CD4-positive, alpha-beta T cell (primary cell): Measurements from ENCODE around the gene SORCS2. TPM values are rescaled to one million over a fixed set of nuclear protein-coding genes. Genes with fewer than 3 reads are reported as not detected.

Experiments used
- ATAC-seq: fragments of 200-7000 bp; cut with Tn5 transposase; one replicate; pipeline ENCODE4 v1.10.0; 2022; ENCODE audit warnings: mild to moderate bottlenecking; ENCODE audit not compliant: poor library complexity
- CTCF ChIA-PET: fragments of 350-600 bp; sonication (Branson Sonifier 250); formaldehyde crosslinking; loops from one replicate; lab custom pipeline; 2021; ENCODE audit warnings: antibody characterized with exemption, inconsistent platforms; lab: Charles Lee
- POLR2A ChIA-PET: fragments of 350-600 bp; sonication (Branson Sonifier 250); formaldehyde crosslinking; loops from one replicate; lab custom pipeline; 2021; ENCODE audit warnings: antibody characterized with exemption, inconsistent platforms; lab: Charles Lee
- DNase-seq, 14 experiments: peaks; one replicate each; pipeline ENCODE4 v3.0.0-alpha.2; 2013 to 2020; ENCODE audit warnings: mixed read lengths in 2 of 14
- H3K27ac ChIP-seq, 2 donors: one replicate each; pipeline versions ENCODE4 v1.5.1 to v1.7.0; 2013; ENCODE audit warnings: low read length in 2 of 2, low read depth in 1 of 2, mild to moderate bottlenecking in 1 of 2
- H3K27me3 ChIP-seq, 2 experiments: 1 replicate in 1 of 2; 2 replicates in 1 of 2; pipeline versions ENCODE4 v1.6.1 to v1.7.0; 2013; ENCODE audit warnings: low read length in 2 of 2, control low read depth in 1 of 2, mild to moderate bottlenecking in 1 of 2, moderate library complexity in 1 of 2; ENCODE audit not compliant: insufficient read depth in 2 of 2, control insufficient read depth in 1 of 2
- H3K36me3 ChIP-seq: one replicate; pipeline ENCODE4 v1.6.1; 2013; ENCODE audit warnings: low read length, control low read depth; ENCODE audit not compliant: insufficient read depth
- H3K4me1 ChIP-seq: one replicate; pipeline ENCODE4 v1.6.1; 2013; ENCODE audit warnings: low read length, control low read depth; ENCODE audit not compliant: insufficient read depth
- H3K4me3 ChIP-seq: one replicate; pipeline ENCODE4 v1.5.1; 2013; ENCODE audit warnings: mild to moderate bottlenecking, low read length, moderate library complexity
- H3K9me3 ChIP-seq, 2 experiments: 1 replicate in 1 of 2; 2 replicates in 1 of 2; pipeline versions ENCODE4 v1.6.1 to v1.7.0; 2013; ENCODE audit warnings: low read length in 2 of 2, mild to moderate bottlenecking in 2 of 2, control low read depth in 1 of 2, moderate library complexity in 1 of 2; ENCODE audit not compliant: control insufficient read depth in 1 of 2, insufficient read depth in 1 of 2
- H3K27ac Mint-ChIP-seq: one replicate; pipeline ENCODE4 v1.8.0; 2020; ENCODE audit warnings: mixed read lengths
- H3K27me3 Mint-ChIP-seq: one replicate; pipeline ENCODE4 v1.8.0; 2021; ENCODE audit warnings: mixed read lengths
- H3K36me3 Mint-ChIP-seq: one replicate; pipeline ENCODE4 v1.8.0; 2021; ENCODE audit warnings: low read depth, mixed read lengths
- H3K4me1 Mint-ChIP-seq: one replicate; pipeline ENCODE4 v1.8.0; 2021; ENCODE audit warnings: low read depth, mixed read lengths
- H3K4me3 Mint-ChIP-seq: one replicate; pipeline ENCODE4 v1.8.0; 2020; ENCODE audit warnings: mild to moderate bottlenecking, mixed read lengths
- H3K9me3 Mint-ChIP-seq: one replicate; pipeline ENCODE4 v1.8.0; 2020; ENCODE audit warnings: mixed read lengths
- intact Hi-C, 2 experiments: fragments of 100-400 bp; cut with DNase I in 1 of 2; cut with micrococcal nuclease in 1 of 2; formaldehyde crosslinking; loops; one replicate each; pipeline versions ENCODE4 v1.15.1 to v1.9.0; 2023 to 2025; cut with DNase I, micrococcal nuclease
- total RNA-seq, 174 experiments: library from RNA in 2 of 174; stranded (reverse) in 2 of 174; gene quantifications; one replicate each; pipeline ENCODE4 v1.2.3 and lab custom pipeline; 2021 to 2026
- TF ChIP-seq, protein P1 (sequence below): fragments of 200-600 bp; IDR thresholded peaks from one replicate; pipeline ENCODE4 v1.8.0; 2022; ENCODE audit warnings: antibody characterized with exemption, mild to moderate bottlenecking

Gene SORCS2
- total RNA-seq, 2 experiments from 2014 or later: not detected

DNA sequence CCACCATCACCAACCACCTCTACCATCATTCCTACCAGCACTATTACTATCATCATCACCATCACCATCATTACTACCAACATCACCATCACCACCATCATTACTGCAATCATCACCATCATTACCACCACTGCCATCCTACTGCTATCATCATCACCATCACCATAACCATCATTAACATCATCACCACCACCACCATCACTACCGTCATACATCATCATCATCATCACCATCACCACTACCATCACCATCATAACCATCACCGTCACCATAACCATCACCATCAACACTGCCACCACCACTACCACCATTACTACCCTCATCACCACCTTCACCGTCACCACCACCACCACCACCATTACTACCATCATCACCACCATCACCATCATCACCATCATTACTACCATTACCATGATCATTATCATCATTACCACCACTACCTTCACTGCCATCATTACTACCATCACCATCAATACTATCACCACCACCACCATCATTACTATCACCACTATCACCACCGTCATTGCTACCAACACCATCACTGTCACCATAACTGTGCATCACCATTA is 170.6 kb downstream of the SORCS2 start:
- Mint-ChIP-seq H3K9me3 (no peaks in the 10 kb centered on the region), H3K4me1 (no peaks in the 10 kb centered on the region), H3K27ac (no peak overlapping the region), H3K36me3 (no peaks in the 10 kb centered on the region), H3K27me3 (no peaks in the 10 kb centered on the region), H3K4me3 (no peak overlapping the region)
- DNase-seq: no peak
- H3K36me3 ChIP-seq: no peaks in the 10 kb centered on the region
- TF ChIP-seq, protein P1, sequence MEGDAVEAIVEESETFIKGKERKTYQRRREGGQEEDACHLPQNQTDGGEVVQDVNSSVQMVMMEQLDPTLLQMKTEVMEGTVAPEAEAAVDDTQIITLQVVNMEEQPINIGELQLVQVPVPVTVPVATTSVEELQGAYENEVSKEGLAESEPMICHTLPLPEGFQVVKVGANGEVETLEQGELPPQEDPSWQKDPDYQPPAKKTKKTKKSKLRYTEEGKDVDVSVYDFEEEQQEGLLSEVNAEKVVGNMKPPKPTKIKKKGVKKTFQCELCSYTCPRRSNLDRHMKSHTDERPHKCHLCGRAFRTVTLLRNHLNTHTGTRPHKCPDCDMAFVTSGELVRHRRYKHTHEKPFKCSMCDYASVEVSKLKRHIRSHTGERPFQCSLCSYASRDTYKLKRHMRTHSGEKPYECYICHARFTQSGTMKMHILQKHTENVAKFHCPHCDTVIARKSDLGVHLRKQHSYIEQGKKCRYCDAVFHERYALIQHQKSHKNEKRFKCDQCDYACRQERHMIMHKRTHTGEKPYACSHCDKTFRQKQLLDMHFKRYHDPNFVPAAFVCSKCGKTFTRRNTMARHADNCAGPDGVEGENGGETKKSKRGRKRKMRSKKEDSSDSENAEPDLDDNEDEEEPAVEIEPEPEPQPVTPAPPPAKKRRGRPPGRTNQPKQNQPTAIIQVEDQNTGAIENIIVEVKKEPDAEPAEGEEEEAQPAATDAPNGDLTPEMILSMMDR: no peak
- H3K9me3 ChIP-seq: peaks cover 0 to 5% of the 10 kb centered on the region in 2 experiments
- H3K27ac ChIP-seq: no peak overlapping the region
- H3K4me3 ChIP-seq: no peak overlapping the region
- no peaks in the 10 kb centered on the region for H3K27me3 ChIP-seq
- ATAC-seq: no peak
- ChIA-PET CTCF (no interaction called here), POLR2A (no interaction called here)
- intact Hi-C loops: no loop called here
- no peaks in the 10 kb centered on the region for H3K4me1 ChIP-seq

DNA sequence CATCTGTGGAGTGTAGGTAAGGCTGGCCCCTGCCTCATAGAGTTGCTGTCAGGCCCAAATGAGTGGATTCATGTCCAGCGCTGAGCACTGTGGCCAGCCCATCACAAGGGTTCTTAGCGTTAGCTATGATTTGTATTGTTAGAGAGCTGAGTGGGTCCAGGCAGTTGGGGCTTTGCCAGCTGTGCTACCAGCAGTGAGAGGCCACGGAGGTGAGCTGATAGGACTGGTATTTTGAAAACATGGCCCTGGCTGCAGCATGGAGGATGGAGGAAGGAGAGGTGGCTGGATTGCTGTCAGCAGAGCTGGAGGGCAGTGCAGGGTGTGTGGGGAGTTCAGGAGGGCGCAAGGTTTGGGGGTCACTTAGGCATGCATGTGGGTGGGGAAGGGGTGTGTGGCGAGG is 172.6 kb downstream of the SORCS2 start:
- no peaks in the 10 kb centered on the region for H3K36me3 Mint-ChIP-seq
- ATAC-seq (no peak), DNase-seq (no peak)
- intact Hi-C loops: no loop called here
- no peak overlapping the region for H3K27ac Mint-ChIP-seq
- Histone ChIP-seq H3K36me3 (no peaks in the 10 kb centered on the region), H3K4me3 (no peak overlapping the region), H3K27me3 (no peaks in the 10 kb centered on the region), H3K27ac (no peak overlapping the region), H3K4me1 (no peaks in the 10 kb centered on the region), H3K9me3 (peaks cover 0 to 5% of the 10 kb centered on the region in 2 experiments)
- ChIA-PET CTCF (no interaction called here), POLR2A (no interaction called here)
- H3K27me3 Mint-ChIP-seq: no peaks in the 10 kb centered on the region
- TF ChIP-seq, protein P1: no peak
- no peaks in the 10 kb centered on the region for H3K9me3 Mint-ChIP-seq
- H3K4me1 Mint-ChIP-seq: no peaks in the 10 kb centered on the region
- no peak overlapping the region for H3K4me3 Mint-ChIP-seq

DNA sequence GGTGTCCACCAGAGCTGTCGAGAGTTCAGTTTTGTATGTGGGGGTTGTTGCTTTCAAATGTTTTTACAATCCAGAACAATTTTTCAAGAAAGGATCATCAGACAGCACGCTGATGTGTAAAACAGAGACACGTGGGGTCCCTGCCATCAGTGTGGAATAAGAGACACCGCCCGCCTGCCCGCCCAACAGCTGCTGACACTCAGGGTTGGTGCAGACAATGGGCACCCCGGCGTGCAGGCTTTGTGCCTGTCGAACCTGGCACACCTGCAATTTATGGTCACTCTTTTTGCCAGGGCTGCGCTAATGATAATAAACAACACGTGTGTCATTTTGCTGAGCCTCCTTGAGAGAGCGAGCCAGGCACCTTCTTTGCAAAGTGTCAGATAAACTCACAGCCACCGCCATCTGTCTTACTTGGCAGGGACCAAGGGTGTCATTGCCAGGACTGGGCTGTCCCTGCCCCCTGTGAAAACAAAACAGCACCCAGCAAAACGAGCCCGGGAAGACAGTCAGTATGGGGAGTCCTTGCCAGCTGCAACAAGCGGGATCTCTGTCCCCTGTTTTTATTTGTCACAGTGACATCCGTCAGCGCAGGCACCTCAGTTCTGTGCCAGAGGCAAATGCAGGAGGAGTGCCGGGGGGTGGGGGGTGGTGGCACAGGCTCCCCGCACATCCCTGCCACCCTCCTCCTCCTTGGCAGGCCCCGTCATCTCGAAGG is 173.3 kb downstream of the SORCS2 start:
- no peaks in the 10 kb centered on the region for H3K27me3 Mint-ChIP-seq
- Histone ChIP-seq H3K27ac (no peak overlapping the region), H3K4me1 (no peaks in the 10 kb centered on the region), H3K9me3 (peaks cover 0 to 5% of the 10 kb centered on the region in 2 experiments), H3K4me3 (no peak overlapping the region), H3K36me3 (no peaks in the 10 kb centered on the region), H3K27me3 (no peaks in the 10 kb centered on the region)
- H3K27ac Mint-ChIP-seq: no peak overlapping the region
- ATAC-seq (no peak), DNase-seq (no peak)
- CTCF ChIA-PET: no interaction called here
- intact Hi-C loops: no loop called here
- POLR2A ChIA-PET: no interaction called here
- no peaks in the 10 kb centered on the region for H3K4me1 Mint-ChIP-seq
- TF ChIP-seq, protein P1: no peak
- no peaks in the 10 kb centered on the region for H3K9me3 Mint-ChIP-seq
- no peaks in the 10 kb centered on the region for H3K36me3 Mint-ChIP-seq
- H3K4me3 Mint-ChIP-seq: no peak overlapping the region
